Suppressor macrophage treated with lipopolysaccharide for 4 hours (primary cell): Measurements from ENCODE around the gene FXYD2.

ENCODE experiments used
- DNase-seq: peaks from one replicate; pipeline ENCODE4 v3.0.0-alpha.2; 2020

The FXYD2 gene

GRCh38 chr11:117857734-117858414 is 33.3 kb upstream of the FXYD2 start:
- no peak for DNase-seq

DNA sequence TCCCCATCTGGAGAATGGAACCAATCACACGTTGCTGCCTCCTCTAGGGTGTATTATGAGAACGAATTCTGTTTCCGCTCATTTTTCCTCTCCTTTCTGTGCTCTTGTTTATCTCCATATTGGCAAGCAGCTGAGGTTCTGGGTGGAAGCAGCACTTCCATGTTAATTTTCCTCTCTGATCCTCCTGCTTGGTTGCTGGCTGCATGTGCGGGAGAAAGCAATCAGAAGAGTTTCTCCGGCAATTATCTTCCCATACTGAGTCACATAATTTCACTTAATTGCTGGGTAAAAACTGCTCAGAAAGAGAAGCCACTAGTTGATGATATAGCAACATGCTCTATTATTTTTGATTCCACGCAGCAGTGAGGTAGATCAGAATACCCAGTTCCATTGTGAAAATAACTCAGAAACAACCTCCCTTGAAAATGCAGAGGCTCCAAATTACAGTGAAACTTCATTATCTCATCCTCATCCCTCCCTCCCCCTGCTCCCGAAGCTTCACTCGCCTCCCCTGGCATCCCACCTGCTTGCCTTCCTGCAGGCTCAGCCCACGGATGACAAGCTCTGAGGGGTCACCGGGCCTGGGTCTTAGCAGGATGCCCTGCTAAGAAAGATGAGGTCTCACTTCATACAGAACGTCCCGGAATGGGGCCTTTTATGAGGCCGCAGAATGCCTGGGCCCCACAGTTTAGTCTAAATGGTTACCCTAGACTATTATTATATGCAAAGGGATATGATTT is 31.5 kb upstream of the FXYD2 start:
- DNase-seq, result no peak

- DNase-seq, result no peak
Observed at GRCh38 chr11:117855186-117855845, 30.8 kb upstream of the FXYD2 start.

GRCh38 chr11:117852309-117852708 is 27.8 kb upstream of the FXYD2 start:
- DNase-seq, result no peak

DNA sequence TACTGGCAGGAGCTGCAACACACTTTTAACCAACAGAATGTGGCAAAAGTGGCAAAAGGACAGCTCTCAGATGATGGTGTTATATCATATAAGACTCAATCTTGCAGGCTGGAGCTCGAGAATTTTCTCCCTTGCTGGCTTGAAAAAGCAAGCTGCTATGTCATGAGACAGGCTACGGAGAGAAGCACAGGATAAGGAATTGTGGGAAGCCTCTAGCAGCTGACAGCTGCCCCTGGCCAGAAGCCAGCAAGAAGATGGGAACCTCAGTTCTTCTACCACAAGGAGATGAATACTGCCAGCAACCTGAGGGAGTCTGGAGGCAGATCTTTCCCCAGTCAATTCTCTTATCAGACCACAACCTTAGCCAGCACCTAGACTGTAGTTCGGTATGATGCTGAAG is 27.3 kb upstream of the FXYD2 start:
- no peak for DNase-seq

DNA sequence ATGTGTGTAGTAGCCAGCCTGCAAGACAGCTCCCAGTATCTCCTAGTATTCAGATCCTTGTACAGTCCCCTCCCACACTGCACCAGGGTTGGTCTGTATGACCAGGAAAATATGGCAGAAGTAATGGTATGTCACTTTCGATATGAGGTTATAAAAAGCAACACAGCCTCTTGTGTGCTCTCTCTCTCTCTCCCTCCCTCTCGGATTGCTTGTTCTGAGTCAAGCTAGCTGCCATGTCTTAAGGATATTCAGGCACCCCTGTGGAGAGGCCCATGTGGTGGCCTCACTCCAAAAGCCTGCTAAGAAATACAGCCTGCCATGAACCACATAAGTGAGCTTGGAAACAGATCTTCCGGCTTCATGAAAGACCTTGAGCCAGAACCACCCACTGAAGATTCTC is 26.6 kb upstream of the FXYD2 start:
- DNase-seq, result peak; percentile 34

- DNase-seq, result no peak
Observed at GRCh38 chr11:117849781-117850414, 25.4 kb upstream of the FXYD2 start.

DNA sequence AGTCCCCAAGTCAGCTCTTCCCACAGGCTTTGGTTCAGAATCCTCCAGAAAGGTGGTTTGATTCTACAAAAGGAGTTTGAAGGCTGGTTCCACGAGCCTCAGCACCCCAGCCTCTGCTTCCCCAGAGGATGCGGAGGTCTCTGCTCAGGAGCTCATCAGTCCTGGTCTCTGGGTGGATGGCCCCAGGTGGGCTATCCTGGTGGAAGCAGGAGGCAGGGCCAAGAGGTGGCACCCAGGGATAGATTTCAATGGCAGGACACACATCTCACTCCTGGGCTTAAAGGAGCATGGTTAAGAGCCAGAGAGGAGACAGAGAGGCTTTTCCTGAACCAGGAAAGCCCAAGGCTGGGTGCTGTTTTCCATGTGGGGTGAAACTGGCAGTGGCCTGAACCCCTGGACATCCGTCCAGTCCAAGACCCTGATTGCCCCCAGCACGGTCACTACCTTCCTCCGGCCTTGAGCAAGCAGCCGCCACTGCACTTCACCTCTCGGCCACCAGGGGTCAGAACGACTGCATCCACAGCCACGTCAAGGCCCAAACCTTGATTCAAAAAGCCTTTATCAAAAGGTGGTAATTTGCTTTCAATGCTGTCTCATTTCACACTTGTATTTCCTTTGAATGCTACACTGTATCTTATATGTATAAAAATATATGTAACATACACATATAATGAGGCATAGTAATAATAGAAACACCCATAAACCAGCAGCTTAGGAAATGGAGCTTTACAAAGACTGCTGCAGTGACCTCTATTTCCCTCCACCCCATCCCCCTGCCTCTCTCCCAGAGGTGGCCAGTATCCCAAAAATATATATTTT is 19.3 kb upstream of the FXYD2 start:
- DNase-seq, result peak; percentile 84

DNA sequence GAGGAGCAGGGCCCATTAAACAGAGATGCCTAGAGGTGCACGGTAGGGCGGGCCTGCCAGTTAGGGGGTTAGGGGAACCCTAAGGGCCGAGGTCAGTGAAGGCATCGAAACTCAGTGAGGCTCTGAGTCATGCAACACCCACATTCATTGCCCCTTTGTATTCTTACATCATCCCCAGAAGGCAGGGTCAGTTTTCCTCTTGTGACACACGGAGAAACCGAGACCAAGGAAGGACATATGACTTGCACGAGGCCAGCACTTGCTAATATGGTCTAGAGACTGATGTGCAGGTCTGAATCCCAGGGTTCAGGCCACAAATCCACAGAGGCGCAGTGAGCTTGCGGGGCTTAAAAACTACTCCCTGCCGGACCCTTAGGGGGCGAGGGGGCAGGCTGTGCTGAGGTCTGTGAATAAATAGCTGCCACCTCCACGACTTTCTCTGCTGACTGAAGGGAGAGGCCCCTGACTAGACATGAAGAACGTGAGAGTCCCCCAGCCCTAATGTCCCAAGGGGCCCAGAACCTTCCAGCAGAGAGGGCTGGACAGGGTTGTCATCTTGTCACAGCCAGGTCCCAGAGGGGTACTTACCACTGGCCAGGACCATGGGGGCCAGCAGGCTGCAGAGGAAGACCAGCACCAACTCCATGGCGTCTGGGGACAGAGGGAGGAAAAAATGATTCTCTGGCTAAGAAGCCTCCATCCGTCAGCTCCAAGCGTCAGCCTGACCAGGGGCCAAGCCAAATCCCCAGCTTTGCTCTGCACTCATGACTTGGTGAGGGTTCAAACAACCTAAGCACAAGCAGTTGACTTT is 17.8 kb upstream of the FXYD2 start:
- DNase-seq, result peak; percentile 97

GRCh38 chr11:117841551-117842031 is 17.0 kb upstream of the FXYD2 start:
- no peak for DNase-seq

DNA sequence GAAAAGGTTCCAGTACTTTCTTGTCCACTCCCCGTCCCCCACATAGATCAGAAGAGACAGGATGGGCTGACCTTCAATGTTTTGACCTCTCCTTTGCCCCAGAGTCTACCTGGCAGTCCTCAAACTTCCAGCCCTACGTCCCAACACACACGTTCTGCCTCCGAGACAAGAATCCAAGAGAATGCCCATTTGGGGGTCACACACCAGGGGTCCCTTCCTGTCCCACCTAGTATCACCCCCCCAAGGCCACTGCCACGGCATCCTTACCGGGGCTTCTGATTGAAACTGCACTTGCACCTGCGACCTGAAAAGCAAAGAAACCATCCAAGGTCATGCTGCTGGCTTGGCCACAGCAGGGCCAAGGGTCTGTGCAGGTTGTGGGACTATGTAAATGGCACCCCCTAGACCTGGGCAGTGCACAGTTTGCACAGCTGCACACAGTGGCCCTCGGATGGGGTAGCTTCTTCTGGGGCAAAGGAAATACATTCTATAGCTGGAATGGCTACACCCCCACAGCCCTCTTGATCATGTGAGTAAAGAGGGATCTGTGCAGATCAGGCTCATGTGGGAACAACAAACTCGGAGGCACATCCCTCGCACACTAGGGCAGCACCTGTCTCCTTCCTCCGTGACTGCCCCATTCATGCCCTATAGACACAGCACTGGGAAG is 16.5 kb upstream of the FXYD2 start:
- no peak for DNase-seq

- no peak for DNase-seq
Observed at GRCh38 chr11:117839936-117840813, 15.6 kb upstream of the FXYD2 start.

DNA sequence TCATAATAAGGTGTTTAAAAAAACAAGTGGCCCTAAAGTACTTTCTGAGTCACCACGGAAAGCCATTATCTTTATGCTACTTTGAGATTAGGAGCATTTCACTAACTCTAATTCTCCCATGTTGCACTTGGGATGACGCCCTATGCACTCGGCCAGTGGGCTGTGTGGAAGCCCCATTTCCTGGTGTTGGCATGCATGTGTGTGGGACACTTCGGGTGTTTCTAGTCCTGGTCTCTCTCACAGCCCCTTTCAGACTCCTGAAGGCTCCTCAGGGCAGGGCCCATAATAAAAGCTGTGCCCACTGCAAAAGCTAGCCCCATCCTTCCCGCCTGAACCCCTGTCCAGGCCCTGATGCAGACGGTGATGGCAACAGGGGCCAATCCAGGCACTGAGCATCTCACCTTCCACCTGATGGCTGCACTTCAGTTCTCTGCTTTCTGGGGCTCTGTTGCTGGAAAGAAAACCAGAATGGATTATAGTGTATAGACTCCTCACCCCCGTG is 14.9 kb upstream of the FXYD2 start:
- no peak for DNase-seq

DNA sequence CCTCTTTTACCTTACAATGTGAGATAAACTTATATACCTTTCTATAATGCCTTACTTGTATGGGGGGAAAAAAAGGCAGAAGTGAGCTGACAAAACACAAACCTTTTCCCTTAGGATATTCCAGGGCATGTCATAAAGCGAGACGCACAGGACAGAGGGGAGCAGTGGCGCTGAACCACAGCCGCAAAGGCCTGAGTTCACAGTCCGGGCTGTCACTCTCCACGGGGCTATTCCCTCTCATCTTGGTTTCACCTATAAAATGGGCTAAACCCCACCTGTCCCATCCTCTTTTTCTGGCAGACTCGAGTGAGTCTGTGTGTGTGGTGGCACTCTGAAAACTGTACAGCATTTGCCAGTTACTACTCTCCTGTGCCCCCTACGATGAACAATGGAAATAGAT is 14.4 kb upstream of the FXYD2 start:
- no peak for DNase-seq

- no peak for DNase-seq
Observed at GRCh38 chr11:117837791-117838190, 13.2 kb upstream of the FXYD2 start.

GRCh38 chr11:117837070-117837776 is 12.7 kb upstream of the FXYD2 start:
- no peak for DNase-seq

DNA sequence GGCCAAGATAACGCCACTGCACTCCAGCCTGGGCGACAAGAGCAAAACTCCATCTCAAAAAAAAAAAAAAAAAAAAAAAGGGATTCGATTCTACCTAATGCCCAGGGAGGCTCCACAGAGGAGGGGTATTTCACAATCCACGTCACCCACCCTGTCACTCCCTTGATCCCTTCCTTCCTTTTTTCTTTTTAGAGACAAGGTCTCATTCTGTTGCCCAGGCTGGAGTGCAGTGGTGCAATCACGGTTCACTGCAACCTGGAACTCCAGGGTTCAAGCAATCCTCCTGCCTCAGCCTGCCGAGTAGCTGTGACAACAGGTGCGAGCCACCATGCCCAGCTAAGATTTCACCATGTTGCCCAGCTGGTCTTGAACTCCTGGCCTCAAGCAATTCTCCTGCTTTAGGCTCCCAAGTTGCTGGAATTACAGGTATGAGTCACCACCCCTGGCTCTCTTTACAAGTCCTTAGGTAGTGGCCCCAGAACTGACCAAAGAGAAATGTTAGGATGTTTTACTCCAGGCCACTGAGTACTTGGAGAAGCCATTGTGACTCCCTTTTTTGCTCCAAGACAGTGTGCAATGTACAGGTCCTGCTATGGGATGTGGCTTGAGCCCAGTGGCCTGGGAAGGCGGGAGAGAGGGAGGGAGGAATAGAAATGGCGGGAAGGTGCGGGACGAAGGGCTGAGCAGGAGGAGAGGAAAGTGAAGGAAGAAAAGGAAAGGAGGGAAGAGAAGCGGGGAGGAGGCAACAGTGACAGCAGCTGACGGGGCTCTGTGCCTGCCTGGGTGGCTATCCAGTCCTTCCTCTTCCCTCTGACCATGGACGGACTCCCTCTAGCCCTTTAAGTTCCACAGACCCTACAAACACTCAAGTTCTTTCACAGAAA is 11.8 kb upstream of the FXYD2 start:
- peak; percentile 43 for DNase-seq

GRCh38 chr11:117835576-117835975 is 11.0 kb upstream of the FXYD2 start:
- DNase-seq, result no peak
